HG03575 (cell line): ENCODE measurements around the gene NOL9.

Source experiments
- ATAC-seq: cut with Tn5 transposase; IDR thresholded peaks from one replicate; pipeline ENCODE4 v1.9.1; 2021; ENCODE audit not compliant: unreplicated experiment, insufficient number of reproducible peaks, low FRiP score; ENCODE audit errors: extremely low read depth

NOL9 gene

DNA sequence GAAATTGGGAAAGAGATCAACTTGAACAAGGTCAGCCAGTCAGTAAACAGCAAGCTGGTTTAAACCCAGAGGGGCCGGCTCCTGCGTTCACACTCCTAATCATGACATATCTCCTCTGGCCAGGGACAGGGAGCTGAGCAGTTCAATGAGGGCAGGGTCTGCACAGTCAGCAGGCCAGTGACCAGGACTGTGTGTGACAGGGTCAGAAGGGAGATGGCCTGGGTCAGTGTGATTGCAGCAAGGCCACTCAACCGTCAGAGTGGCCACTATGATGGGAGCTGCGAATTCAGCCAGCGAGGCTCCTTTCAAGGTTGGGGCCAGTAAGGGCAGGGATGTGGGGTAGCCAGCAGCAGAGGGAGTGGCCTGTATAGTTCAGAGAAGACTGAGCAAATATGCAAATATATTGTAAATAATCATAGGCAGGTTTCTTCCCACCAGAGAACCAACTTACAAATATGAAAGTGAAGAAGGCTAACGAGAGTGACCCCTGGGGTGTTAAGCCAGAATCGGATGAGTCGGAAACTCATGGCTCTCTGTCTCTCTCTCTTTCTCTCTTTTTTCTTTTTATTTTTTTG is 20.0 kb downstream of the NOL9 start:
- ATAC-seq, result no peak

DNA sequence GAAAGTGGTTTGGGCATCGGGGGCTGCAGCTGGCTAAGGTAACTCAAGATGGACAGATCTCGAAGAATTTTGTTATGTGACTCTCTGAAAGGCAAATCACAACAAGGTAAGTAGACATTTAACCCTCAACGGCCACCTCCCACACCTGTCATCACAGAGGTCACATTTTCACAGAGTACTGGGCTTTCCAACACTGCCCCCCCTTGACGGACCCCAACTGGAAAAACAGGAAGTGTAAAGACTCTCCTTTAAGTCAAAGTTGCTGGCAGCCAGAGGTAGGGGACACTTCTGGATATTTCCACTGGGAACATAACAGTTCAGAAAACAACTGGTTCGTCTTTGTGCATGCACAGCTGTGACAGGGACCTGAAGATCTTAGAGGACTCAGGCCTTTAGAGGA is 22.3 kb downstream of the NOL9 start:
- no peak for ATAC-seq

DNA sequence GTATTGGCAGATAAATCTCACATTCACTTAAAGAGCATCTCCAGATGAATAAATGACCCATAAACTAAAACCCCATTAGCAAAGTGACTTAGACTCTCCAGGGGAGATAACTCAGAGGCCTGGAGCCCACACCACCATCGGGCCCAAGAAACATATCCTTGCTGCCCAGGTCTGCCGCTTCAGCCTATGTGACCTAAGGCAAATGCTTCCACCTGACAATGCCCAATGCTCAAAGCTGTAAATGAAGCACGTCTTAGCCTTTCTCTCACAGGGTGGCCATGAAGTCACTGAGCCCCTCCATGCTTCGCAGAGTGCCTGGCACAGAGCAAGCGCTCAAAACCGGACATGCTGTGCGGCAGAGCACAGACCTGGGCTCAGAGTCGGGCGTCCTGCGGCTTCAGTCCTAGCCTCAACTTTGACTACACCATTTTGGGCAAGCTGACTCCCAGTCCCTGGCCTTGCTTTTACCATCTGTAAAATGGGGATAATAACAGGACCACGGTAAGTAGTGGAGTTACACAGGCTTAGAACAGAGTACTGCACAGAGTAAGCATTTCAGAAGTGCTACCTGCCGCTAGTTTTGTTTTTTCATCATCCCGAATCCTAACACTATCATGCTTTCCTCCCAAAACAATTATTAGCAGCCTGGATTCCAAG is 23.7 kb downstream of the NOL9 start:
- ATAC-seq, result no peak

DNA sequence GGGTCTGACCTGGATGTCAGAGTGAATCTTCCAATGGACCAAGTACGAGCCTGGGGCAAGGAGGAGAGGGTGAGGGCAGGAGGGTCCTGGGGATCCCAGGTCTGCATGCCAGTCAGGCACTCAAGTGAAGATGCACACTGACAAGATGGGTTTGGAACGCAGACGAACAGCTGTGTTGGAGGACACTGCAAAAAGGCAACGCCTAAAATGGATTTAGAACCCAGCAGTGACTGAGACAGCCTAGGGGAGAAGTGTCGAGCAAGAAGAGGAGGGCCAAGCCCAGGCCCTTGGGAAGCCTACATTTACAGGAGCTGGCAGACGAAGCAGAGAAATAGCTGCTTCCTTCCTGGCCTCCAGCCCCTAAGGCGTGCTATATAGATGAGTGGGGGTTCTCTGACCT is 25.8 kb downstream of the NOL9 start:
- no peak for ATAC-seq

DNA sequence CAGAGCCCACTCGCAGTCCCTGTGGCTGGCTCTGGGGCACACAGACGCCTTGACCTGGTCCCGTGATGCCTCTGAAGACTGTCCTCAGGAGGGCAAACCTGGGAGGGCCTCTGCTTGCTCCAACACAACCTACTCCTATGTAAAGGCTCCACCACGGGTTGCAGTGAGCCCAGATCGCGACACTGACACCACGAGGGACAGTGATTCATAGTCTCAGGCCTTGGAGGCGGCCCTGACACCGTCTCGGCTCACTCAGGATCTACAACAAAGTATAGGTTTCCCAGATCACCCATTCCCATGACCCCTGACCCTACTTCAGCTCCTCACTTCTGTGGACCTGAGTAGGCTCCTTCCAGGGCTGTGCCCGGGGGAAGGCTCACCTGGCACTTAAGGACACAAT is 28.0 kb downstream of the NOL9 start:
- no peak for ATAC-seq

DNA sequence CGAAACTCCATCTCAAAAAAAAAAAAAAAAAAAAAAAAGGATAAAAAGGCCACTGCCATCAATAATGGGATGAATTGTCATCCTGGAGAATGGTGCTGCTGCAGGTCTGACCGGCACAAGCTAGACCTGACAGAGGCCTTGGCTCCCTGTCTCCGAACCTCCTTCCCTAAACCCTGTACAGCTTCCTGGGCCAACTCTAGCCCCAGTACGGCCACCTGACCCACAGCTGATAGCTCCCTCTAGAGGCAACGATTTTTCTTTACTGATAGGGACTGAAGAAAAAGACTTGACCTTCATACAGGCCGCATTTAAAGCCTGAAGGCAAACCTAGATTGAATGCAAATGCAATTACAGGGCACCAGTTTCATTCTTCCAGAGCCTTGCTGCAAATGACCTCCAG is 30.7 kb downstream of the NOL9 start:
- ATAC-seq, result no peak

DNA sequence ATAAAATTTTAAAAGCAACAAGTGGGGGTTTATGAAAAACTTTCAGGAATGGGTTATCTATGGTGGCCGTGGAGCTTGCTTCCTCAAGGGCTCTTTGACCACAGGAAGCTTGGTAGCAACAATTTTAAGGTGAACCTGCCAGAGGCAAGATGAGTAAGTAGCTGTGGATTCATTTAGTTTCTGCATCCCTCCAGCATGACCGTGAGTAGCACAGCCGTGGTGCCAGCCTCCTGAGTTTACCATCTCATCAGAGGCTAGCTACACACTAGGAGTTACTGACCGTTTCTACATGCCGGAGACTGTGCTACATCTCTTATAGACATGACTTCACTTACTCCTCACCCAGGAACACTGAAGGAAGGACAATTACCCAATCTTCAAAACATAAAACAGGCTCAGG is 32.8 kb downstream of the NOL9 start:
- ATAC-seq, result no peak

DNA sequence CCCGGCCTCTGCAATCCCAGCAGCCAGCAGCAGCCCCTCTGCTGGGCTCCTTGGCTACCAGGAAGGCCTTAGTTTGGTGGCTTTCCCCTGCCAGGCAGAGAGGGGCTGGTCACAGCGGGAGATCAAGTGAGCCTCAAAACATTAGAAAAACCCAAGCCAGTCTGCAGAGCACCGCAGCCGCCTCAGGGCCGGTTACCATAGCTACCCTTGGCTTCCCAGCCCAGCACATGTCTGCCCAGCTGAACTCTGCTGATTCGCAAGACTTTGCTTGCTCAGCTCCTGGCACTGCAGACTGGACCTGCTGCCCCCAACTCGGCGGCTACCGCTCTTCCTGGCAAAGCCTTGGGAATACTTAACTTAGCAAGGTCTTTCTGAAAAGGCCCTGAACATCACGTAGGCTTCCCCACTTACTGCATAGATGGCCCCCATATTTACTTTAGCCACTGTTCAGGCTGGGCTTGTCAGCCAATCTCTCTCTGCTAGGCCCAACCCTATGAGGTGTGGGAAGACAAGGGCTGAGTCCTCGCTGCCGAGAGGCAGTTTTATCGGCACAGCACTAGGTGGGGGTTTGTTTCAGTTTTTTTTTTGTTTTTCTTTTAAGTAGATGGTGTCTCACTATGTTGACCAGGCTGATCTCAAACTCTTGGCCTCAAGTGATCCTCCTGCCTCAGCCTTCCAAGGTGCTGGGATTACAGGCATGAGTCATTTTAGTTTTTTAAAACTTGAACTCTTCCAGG is 34.2 kb downstream of the NOL9 start:
- ATAC-seq, result no peak

DNA sequence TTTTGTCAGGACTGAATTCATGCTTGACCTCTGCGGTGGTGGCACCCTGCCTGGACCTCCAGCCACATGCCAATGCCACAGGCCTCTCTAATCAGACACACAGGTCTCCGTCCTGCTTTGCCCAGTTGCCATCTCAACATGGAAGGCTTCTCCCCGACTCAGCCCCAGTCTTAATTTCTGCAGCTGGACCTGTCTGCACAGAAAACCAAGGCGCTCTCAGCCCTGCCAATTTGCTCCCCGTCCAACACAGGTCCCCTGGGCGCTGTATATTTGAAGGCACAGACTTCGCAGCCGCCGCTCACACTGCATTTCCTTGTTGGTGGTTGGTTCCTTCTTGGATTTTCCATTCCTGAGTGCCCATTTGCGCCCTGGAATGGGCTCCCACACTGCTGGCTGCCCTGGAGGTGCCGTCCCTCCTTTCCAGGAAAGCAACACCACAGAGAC is 34.8 kb downstream of the NOL9 start:
- no peak for ATAC-seq

DNA sequence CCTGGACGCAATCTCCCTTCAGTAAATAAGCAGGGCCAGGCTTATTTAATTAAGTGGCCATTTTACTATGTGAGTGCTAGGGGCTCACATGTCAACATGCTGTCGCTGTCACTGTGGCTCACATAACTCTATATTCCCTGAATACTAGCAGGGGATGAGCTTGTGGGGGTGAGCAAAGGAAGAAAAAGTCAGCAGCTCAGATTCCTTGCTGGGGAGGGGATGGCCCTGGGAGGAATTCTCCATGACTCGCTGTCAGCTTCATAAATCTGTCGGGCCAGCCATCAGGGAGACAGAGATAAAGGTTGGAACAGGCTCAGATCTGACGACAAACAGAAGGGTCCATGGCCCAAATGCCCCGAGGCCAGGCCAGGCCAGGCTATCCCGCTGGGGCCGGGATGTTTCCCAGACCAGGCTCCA is 36.9 kb downstream of the NOL9 start:
- ATAC-seq, result no peak

DNA sequence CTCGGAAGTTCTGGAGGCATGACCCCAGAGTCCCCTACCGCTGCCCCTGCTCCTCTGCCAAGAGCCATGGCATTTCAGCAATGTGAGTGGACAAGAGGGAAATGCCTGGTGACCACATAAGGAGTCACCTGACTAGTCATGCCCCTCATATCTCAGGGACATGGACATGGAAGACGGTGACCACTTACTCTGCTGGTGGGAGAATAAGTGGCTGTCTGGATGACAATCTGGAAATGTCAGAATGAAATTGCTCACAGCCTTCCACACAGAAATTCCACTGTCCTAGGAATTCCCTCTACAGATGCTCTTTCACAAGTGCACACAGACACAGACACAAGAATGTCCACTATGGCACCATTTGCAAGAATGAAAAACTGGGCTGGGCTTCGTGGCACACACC is 38.5 kb downstream of the NOL9 start:
- ATAC-seq, result no peak

DNA sequence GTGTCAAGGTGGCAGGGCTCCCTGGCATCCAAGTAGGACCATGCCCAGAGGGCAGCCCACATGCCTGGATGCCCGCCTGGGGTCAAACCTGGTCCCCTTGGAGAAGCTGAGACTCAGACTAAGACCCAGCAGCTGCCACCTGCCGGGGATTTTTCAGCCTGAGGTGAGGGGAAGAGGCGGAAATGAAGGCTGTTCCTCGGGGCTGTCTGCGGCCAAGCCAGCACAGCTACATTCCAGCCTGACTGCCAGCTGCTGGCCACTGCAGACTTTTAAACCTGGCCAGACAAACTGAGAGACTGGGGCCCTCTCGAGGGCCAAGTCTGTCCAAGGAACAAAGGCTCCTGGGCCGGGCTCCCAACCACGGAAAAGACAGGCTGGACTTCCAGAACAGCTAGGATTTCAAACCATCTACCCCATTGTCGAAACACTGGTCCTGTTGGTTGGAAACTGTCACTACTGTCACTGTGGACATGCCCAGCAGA is 41.0 kb downstream of the NOL9 start:
- ATAC-seq, result no peak

DNA sequence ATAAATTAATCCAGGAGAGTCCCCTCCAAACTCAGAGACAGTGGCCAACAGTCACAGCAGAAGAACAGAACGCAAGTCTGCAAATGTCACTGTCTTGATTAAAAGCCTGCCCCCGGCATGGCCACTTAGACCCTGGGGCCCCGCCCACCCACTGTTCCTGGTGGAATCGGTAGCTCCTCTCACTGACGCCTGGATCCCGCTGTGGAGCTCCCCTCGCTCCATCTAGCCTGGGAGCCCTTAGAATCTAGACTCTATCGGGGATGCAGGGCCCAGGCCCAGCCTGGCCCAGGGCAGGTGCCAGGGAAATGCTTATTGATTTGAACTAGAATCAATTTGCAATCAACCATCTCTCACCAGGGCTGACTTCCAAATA is 41.4 kb downstream of the NOL9 start:
- no peak for ATAC-seq

DNA sequence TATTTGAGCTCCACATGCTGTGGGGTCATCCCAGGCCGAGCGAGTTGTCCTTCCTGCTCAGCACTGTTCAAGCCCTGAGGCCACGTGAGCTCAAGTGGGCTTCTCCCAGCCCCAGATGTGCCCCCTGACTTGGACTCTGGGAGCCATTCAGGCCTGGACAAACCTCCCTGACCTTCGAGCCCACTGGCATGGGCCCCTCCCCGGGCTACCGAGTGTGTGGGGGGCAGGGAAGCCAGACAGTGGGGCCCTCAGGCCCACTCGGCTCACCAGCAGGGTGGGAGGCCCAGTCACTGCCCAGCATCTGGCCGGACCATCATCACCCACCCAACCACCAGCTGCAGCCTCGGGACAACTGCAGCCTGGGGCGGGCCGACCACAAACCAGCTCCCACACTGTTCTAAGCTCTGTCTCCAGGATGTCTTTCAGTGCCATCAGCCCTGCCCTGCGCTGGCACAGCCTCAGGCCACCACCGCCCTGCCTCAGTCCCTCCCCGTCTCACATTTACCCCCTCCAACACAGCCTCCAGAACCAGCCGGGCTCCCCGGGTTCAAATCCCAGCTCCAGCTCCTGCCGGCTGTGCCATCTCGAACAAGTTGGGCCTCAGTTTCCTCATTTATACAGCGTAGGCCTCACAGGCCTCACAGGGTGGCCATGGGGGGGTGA is 41.9 kb downstream of the NOL9 start:
- ATAC-seq, result no peak

DNA sequence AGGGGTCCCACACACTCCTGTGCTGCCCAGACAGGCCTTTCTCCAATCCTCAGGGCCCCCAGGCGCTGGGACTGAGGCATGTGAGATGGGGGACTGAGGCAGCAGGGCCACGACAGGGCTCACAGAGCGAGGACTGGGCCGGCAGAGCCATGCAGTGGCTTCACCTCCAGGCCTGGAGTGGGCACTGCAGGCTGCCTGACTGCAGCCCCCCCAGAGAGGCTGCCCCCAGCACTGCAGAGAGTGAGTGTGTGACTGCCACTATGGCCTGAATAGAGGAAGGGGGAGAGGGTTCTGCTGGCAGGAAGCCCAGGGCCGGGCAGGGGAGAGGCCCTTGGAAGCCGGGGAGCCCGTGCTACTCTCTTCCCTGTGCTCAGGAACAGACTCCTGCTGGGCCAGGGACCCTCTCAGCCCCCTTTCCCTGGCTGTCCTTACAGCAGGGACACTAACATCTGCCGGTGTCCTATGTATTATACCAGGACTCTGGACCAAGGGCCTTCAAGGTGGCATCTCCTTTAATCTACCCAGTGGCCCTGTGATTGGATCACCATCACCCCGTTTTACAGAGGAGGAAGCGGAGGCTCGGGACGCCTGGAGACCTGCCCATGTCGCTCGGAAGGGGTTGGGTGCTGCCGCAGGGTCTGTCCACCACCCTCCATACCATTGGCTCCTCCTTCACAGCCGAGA is 42.6 kb downstream of the NOL9 start:
- no peak for ATAC-seq

DNA sequence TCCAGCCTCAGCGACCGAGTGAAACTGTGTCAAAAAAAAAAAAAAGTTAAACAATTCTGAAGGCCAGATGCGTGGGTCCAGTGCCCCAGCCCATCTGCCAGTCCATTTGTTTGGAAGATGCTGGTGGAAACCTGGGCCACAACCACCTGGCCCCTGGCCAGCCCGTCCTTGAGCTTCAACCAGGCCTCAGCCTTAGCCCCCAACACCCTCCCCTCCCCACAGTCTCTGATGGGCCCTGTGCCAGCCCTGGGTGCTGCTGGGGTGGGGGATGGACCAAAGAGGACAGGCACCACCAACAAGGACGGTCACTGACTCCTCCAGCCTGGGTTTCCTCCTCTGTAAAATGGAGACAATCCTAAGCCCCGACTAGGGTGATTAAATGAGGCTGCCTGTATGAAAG is 43.3 kb downstream of the NOL9 start:
- no peak for ATAC-seq

DNA sequence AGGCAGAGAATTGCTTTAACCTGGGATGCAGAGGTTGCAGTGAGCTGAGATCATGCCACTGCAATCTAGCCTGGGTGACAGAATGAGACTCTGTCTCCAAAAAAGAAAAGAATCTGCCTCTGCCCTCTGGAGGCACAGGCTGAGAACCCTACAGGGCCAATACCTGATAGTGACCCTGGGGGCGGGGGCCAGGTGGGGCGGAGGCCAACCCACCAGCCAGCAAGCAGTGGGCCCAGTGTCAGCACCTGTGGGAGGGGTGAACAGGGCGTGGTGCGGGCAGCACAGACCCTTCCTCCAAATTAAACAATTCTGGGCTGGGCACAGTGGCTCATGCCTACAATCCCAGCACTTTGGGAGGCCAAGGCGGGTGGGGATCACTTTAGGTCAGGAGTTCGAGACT is 43.8 kb downstream of the NOL9 start:
- no peak for ATAC-seq

DNA sequence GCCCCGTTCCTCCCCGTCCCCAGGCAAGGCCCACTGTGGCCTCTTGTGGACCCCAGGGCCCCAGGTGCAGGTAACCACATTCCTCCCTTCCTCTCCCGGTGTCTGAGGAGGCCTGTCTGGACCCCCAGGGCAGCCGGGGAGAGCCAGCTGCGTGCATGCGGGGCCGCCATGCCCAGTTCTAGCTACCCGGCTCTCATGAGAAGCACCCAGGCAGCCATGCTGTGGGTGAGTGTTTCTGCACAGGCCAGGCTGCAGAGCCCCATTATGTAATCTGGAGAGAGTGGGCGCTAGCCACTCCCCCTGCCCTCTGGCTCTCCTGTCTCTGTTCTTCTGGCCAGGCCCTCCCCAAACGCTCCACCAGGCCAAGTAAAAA is 44.4 kb downstream of the NOL9 start:
- ATAC-seq, result no peak

DNA sequence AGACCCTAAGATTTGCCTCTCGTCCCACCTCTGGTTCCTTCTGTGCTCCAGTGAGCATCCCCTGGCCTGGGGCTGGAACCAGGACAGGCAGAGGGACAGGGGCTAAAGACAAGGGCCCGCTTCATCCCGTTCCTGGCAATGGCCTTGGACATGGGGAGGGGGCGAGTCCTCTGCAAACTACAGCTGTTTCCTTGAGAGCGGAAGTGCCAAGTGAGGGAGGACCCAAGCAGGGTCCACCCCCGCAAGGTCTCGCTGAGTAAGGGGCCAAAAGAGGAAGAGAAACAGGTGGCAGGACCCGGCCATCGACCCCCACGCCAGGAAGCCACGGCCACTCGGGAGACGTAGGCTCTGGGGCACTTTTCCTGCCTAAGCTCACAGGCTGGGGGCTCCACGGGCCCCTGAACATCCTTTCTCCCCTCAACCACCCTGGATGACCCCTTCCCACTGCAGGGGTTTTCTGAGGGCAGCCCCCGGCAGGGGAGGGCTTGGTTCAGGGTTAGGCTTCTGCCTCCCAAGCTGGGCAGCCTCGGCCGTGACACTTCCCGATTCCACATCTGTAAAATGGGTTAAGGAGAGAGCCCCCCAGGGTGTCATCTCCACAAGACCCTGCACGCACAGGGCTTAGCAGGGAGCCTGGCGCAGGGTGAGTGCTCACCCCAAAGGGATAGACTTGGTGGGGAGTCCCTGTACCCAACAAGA is 44.9 kb downstream of the NOL9 start:
- ATAC-seq, result no peak
